GM12878 (cell line): Measurements from ENCODE around the gene PPP1R1A.

ENCODE experiments used
- BRCA1 ChIP-seq: IDR thresholded peaks from 2 replicates; pipeline ENCODE4 v1.6.1; 2011; ENCODE audit warnings: low read depth, low read length, improper control_type of control experiment
- ESRRA ChIP-seq: IDR thresholded peaks from 2 replicates; pipeline ENCODE4 v1.6.1; 2012; ENCODE audit warnings: mild to moderate bottlenecking, low read length, improper control_type of control experiment
- FOS ChIP-seq: IDR thresholded peaks from 3 replicates; pipeline ENCODE4 v1.6.1; 2011; ENCODE audit warnings: borderline replicate concordance; ENCODE audit not compliant: insufficient read length; ENCODE audit errors: extremely low read depth
- NR2C1 ChIP-seq: fragments of 450-650 bp; IDR thresholded peaks from 2 replicates; pipeline ENCODE4 v1.6.1; 2017; ENCODE audit warnings: antibody characterized with exemption, mild to moderate bottlenecking, moderate library complexity
- RCOR1 ChIP-seq: conservative IDR thresholded peaks from 2 replicates; pipeline ENCODE4 v1.6.1; 2012; ENCODE audit warnings: low read depth, low read length, improper control_type of control experiment
- RELA ChIP-seq: fragments of 450-650 bp; IDR thresholded peaks from 2 replicates; pipeline ENCODE4 v1.8.0; 2014; ENCODE audit warnings: borderline replicate concordance; ENCODE audit not compliant: partially characterized antibody
- TF ChIP-seq, protein P1 (sequence below): fragments of 450-650 bp; IDR thresholded peaks from 2 replicates; pipeline ENCODE4 v1.6.1; 2017; ENCODE audit warnings: antibody characterized with exemption, mild to moderate bottlenecking, moderate library complexity

DNA sequence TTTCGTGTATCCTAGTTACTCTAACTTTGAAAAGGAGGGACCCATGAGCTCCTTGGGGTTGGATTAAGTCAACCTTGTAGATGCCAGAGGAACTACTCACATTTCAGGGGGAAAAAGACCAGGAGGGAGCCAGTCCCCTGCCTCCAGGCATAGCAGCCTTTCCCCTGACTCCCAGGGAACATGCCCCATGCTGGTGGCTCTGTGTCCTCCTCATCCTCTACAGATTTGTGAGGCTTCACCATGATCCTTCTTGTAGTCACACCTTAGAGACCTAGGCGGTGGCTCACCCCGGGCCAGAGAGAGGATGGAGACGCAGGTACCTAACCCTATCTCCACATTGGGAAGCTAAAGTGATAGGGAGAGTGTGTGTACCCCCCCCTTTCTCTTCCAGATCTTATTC is 16.0 kb upstream of the PPP1R1A start:
- TF ChIP-seq, protein P1, sequence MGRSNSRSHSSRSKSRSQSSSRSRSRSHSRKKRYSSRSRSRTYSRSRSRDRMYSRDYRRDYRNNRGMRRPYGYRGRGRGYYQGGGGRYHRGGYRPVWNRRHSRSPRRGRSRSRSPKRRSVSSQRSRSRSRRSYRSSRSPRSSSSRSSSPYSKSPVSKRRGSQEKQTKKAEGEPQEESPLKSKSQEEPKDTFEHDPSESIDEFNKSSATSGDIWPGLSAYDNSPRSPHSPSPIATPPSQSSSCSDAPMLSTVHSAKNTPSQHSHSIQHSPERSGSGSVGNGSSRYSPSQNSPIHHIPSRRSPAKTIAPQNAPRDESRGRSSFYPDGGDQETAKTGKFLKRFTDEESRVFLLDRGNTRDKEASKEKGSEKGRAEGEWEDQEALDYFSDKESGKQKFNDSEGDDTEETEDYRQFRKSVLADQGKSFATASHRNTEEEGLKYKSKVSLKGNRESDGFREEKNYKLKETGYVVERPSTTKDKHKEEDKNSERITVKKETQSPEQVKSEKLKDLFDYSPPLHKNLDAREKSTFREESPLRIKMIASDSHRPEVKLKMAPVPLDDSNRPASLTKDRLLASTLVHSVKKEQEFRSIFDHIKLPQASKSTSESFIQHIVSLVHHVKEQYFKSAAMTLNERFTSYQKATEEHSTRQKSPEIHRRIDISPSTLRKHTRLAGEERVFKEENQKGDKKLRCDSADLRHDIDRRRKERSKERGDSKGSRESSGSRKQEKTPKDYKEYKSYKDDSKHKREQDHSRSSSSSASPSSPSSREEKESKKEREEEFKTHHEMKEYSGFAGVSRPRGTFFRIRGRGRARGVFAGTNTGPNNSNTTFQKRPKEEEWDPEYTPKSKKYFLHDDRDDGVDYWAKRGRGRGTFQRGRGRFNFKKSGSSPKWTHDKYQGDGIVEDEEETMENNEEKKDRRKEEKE: no peak
- TF ChIP-seq FOS (no peak), RELA (no peak), ESRRA (no peak), BRCA1 (no peak), NR2C1 (no peak), RCOR1 (no peak)
